Large intestine (tissue), 12 donors: ENCODE measurements around the gene ALDH2. TPM values are rescaled to one million over a fixed set of nuclear protein-coding genes. Genes with fewer than 3 reads are reported as not detected.
A peak's percentile ranks its signal among the peaks of the same experiment; 100 is the strongest.
"Not testable (repeated sequence)": the region's sequence is repeated elsewhere in the genome, so short reads cannot be mapped to it uniquely, and the experiment has no call there.

Experiments
- DNase-seq, 2 donors: peaks; one replicate each; pipeline versions ENCODE4 v3.0.0 to v3.0.0-alpha.2; 2013
- H3K27ac ChIP-seq: one replicate; pipeline ENCODE4 v1.5.1; 2013; ENCODE audit warnings: low read length
- H3K27me3 ChIP-seq: 2 replicates; pipeline ENCODE4 v1.6.1; 2013; ENCODE audit warnings: low read length; ENCODE audit not compliant: control insufficient read depth, insufficient read depth
- H3K36me3 ChIP-seq: 2 replicates; pipeline ENCODE4 v1.6.1; 2013; ENCODE audit warnings: low read length; ENCODE audit not compliant: control insufficient read depth, insufficient read depth
- H3K4me1 ChIP-seq: one replicate; pipeline ENCODE4 v1.6.1; 2013; ENCODE audit warnings: low read length; ENCODE audit not compliant: control insufficient read depth, insufficient read depth
- H3K4me3 ChIP-seq: one replicate; pipeline ENCODE4 v1.5.1; 2013; ENCODE audit warnings: low read length
- H3K9me3 ChIP-seq: one replicate; pipeline ENCODE4 v1.6.1; 2013; ENCODE audit warnings: mild to moderate bottlenecking, low read depth, low read length, moderate library complexity; ENCODE audit not compliant: control insufficient read depth
- WGBS: methylation state at CpG from one replicate; pipeline ENCODE4 v1.1.5; 2013; ENCODE audit warnings: low lambda C conversion rate; ENCODE audit not compliant: insufficient coverage; 5-methylcytosine and 5-hydroxymethylcytosine counted together
- long read RNA-seq, 11 donors: transcript quantifications; one replicate each; lab custom pipeline, GENCODE V29; 2026
- polyA plus RNA-seq: library from polyadenylated mRNA; unstranded; fragments of 120-200 nt; gene quantifications from one replicate; pipeline ENCODE4 v1.2.1, GENCODE V29; 2013

The ALDH2 gene
- 100 TPM for polyA plus RNA-seq
- long read RNA-seq, donor 1, full-length matches to known transcripts: 19 of 24 reads
- long read RNA-seq, donor 1, partial matches to known transcripts: 5 of 24 reads
- long read RNA-seq, donor 1, other reads (novel, unspliced or antisense): 0 of 24 reads
- long read RNA-seq, donor 2, full-length matches to known transcripts: 66 of 118 reads
- long read RNA-seq, donor 2, partial matches to known transcripts: 52 of 118 reads
- long read RNA-seq, donor 2, other reads (novel, unspliced or antisense): 0 of 118 reads
- long read RNA-seq, donor 3: 0 reads
- long read RNA-seq, donor 4, full-length matches to known transcripts: 3 of 3 reads
- long read RNA-seq, donor 4, partial matches to known transcripts: 0 of 3 reads
- long read RNA-seq, donor 4, other reads (novel, unspliced or antisense): 0 of 3 reads
- long read RNA-seq, donor 5, full-length matches to known transcripts: 19 of 24 reads
- long read RNA-seq, donor 5, partial matches to known transcripts: 5 of 24 reads
- long read RNA-seq, donor 5, other reads (novel, unspliced or antisense): 0 of 24 reads
- long read RNA-seq, donor 6, full-length matches to known transcripts: 51 of 67 reads
- long read RNA-seq, donor 6, partial matches to known transcripts: 16 of 67 reads
- long read RNA-seq, donor 6, other reads (novel, unspliced or antisense): 0 of 67 reads
- long read RNA-seq, donor 7, full-length matches to known transcripts: 20 of 25 reads
- long read RNA-seq, donor 7, partial matches to known transcripts: 5 of 25 reads
- long read RNA-seq, donor 7, other reads (novel, unspliced or antisense): 0 of 25 reads
- long read RNA-seq, donor 8, full-length matches to known transcripts: 55 of 78 reads
- long read RNA-seq, donor 8, partial matches to known transcripts: 23 of 78 reads
- long read RNA-seq, donor 8, other reads (novel, unspliced or antisense): 0 of 78 reads
- long read RNA-seq, donor 9, full-length matches to known transcripts: 45 of 69 reads
- long read RNA-seq, donor 9, partial matches to known transcripts: 24 of 69 reads
- long read RNA-seq, donor 9, other reads (novel, unspliced or antisense): 0 of 69 reads
- long read RNA-seq, donor 10, full-length matches to known transcripts: 42 of 42 reads
- long read RNA-seq, donor 10, partial matches to known transcripts: 0 of 42 reads
- long read RNA-seq, donor 10, other reads (novel, unspliced or antisense): 0 of 42 reads
- long read RNA-seq, donor 11, full-length matches to known transcripts: 31 of 36 reads
- long read RNA-seq, donor 11, partial matches to known transcripts: 5 of 36 reads
- long read RNA-seq, donor 11, other reads (novel, unspliced or antisense): 0 of 36 reads

GRCh38 chr12:111766608-111767361, at the start of gene ALDH2:
ALDH2 (plus strand) TSS chr12:111766933; CDS start chr12:111766983, 50 bp downstream.
- H3K27me3 ChIP-seq: no peaks in the 10 kb centered on the region
- peak within 1 kb of the TSS; percentile 80 for H3K27ac ChIP-seq
- H3K4me1 ChIP-seq: peaks cover 18% of the 10 kb centered on the region
- H3K36me3 ChIP-seq: no peaks in the 10 kb centered on the region
- peak within 1 kb of the TSS; percentile 76 for H3K4me3 ChIP-seq
- H3K9me3 ChIP-seq: no peaks in the 10 kb centered on the region
- peak; percentile 59 to 84 for DNase-seq
- WGBS: no CpG with 5 or more reads among the region's 73 CpGs

GRCh38 chr12:111719316-111719715, 47.4 kb upstream of the ALDH2 start:
- not testable (repeated sequence) for H3K4me3 ChIP-seq, H3K27ac ChIP-seq, H3K27me3 ChIP-seq, H3K9me3 ChIP-seq, DNase-seq, H3K4me1 ChIP-seq
- no CpG with 5 or more reads among the region's 10 CpGs for WGBS
- H3K36me3 ChIP-seq: peaks cover 44% of the 10 kb centered on the region

- WGBS: 93% methylated on average over 3 of the region's 6 CpGs
- Histone ChIP-seq H3K27me3 (no peaks in the 10 kb centered on the region), H3K4me3 (no peak overlapping the region), H3K4me1 (no peaks in the 10 kb centered on the region), H3K9me3 (peaks cover 9% of the 10 kb centered on the region), H3K27ac (no peak overlapping the region), H3K36me3 (peaks cover 38% of the 10 kb centered on the region)
- no peak for DNase-seq
Measured at GRCh38 chr12:111720457-111720856, 46.3 kb upstream of the ALDH2 start.

- not testable (repeated sequence) for H3K27ac ChIP-seq
- peaks cover 30% of the 10 kb centered on the region for H3K36me3 ChIP-seq
Measured at GRCh38 chr12:111723646-111724360, 42.9 kb upstream of the ALDH2 start.

GRCh38 chr12:111728795-111729194, 37.9 kb upstream of the ALDH2 start:
- Histone ChIP-seq H3K9me3 (peaks cover 6% of the 10 kb centered on the region), H3K36me3 (peaks cover 48% of the 10 kb centered on the region), H3K27me3 (no peaks in the 10 kb centered on the region), H3K27ac (no peak overlapping the region), H3K4me3 (no peak overlapping the region), H3K4me1 (no peaks in the 10 kb centered on the region)
- no peak for DNase-seq
- no CpG with 5 or more reads among the region's 2 CpGs for WGBS

More at GRCh38 chr12:111723646-111724360, 42.9 kb upstream of the ALDH2 start:
- H3K27me3 ChIP-seq, H3K4me3 ChIP-seq, H3K4me1 ChIP-seq, DNase-seq, H3K9me3 ChIP-seq: not testable (repeated sequence)
- no CpG with 5 or more reads among the region's 46 CpGs for WGBS

GRCh38 chr12:111730420-111730819, 36.3 kb upstream of the ALDH2 start:
- peaks cover 51% of the 10 kb centered on the region for H3K36me3 ChIP-seq
- no peak for DNase-seq
- H3K27me3 ChIP-seq: no peaks in the 10 kb centered on the region
- WGBS: 68% methylated on average over 2 of the region's 9 CpGs
- no peak overlapping the region for H3K27ac ChIP-seq
- no peak overlapping the region for H3K4me3 ChIP-seq
- no peaks in the 10 kb centered on the region for H3K4me1 ChIP-seq
- no peaks in the 10 kb centered on the region for H3K9me3 ChIP-seq

- Histone ChIP-seq H3K4me1 (no peaks in the 10 kb centered on the region), H3K36me3 (peaks cover 54% of the 10 kb centered on the region), H3K27ac (no peak overlapping the region), H3K27me3 (no peaks in the 10 kb centered on the region), H3K4me3 (no peak overlapping the region), H3K9me3 (no peaks in the 10 kb centered on the region)
- no CpG with 5 or more reads among the region's 4 CpGs for WGBS
- no peak for DNase-seq
Measured at GRCh38 chr12:111732786-111733185, 33.9 kb upstream of the ALDH2 start.

- Histone ChIP-seq H3K27me3 (no peaks in the 10 kb centered on the region), H3K4me1 (no peaks in the 10 kb centered on the region), H3K36me3 (peaks cover 54% of the 10 kb centered on the region), H3K9me3 (no peaks in the 10 kb centered on the region), H3K4me3 (no peak overlapping the region), H3K27ac (no peak overlapping the region)
- 100% methylated on average over 1 of the region's 8 CpGs for WGBS
- no peak for DNase-seq
Measured at GRCh38 chr12:111733340-111733915, 33.3 kb upstream of the ALDH2 start.

- not testable (repeated sequence) for H3K9me3 ChIP-seq, DNase-seq, H3K27ac ChIP-seq, H3K4me3 ChIP-seq, H3K27me3 ChIP-seq
- 87% methylated on average over 3 of the region's 9 CpGs for WGBS
- Histone ChIP-seq H3K36me3 (peaks cover 25% of the 10 kb centered on the region), H3K4me1 (peaks cover 10% of the 10 kb centered on the region)
Measured at GRCh38 chr12:111739524-111739923, 27.2 kb upstream of the ALDH2 start.
